Skeletal muscle satellite cell (primary cell): Measurements from ENCODE around the gene KRT32.

ENCODE experiments used
- H3K27me3 ChIP-seq: 2 replicates; pipeline ENCODE4 v1.7.0; 2013; ENCODE audit warnings: low read length; ENCODE audit not compliant: control insufficient read depth, insufficient read depth
- H3K36me3 ChIP-seq: 2 replicates; pipeline ENCODE4 v1.7.0; 2013; ENCODE audit warnings: mild to moderate bottlenecking, control low read depth, low read length; ENCODE audit not compliant: insufficient read depth
- H3K4me1 ChIP-seq: 2 replicates; pipeline ENCODE4 v1.7.0; 2013; ENCODE audit warnings: low read length; ENCODE audit not compliant: control insufficient read depth, insufficient read depth
- H3K4me2 ChIP-seq: 2 replicates; pipeline ENCODE4 v1.7.0; 2013; ENCODE audit warnings: mild to moderate bottlenecking, low read length
- H3K4me3 ChIP-seq: 2 replicates; pipeline ENCODE4 v1.7.0; 2013; ENCODE audit warnings: low read length
- H3K9ac ChIP-seq: 2 replicates; pipeline ENCODE4 v1.7.0; 2013; ENCODE audit warnings: mild to moderate bottlenecking, low read depth, low read length, moderate library complexity
- H3K9me3 ChIP-seq: replicated peaks from 2 replicates; pipeline ENCODE4 v1.7.0; 2013; ENCODE audit warnings: mild to moderate bottlenecking, control low read depth, low read length

The KRT32 gene

GRCh38 chr17:41455236-41455635 is 11.9 kb downstream of the KRT32 start:
- Histone ChIP-seq H3K27me3 (peaks cover 26% of the 10 kb centered on the region), H3K36me3 (no peaks in the 10 kb centered on the region), H3K4me2 (peak overlapping the region; percentile 6)

DNA sequence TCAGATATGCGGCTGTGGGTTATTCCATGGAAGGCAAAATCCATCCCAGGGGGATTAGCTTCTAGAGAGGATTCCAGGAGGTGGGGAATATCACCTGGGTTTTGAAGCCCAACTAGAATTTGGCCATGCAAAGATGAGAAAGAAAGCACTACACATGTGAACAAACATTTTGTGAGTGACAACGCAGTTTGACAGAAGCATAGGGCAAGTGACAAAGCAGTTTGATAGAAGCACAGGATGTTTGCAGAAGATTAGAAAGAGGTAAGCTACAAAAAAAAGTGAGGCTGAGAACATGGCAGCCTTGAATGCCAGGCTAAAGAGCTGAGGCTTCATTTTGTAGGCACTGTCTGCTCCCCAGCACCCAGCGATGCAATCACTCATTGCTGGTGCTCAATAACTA is 14.1 kb downstream of the KRT32 start:
- Histone ChIP-seq H3K36me3 (no peaks in the 10 kb centered on the region), H3K27me3 (peaks cover 16% of the 10 kb centered on the region), H3K9ac (no peak overlapping the region), H3K4me2 (no peak overlapping the region), H3K4me3 (no peak overlapping the region), H3K4me1 (peaks cover 10% of the 10 kb centered on the region), H3K9me3 (peaks cover 4% of the 10 kb centered on the region)

More at GRCh38 chr17:41455236-41455635, 11.9 kb downstream of the KRT32 start:
- Histone ChIP-seq H3K9ac (no peak overlapping the region), H3K4me3 (no peak overlapping the region), H3K4me1 (peaks cover 10% of the 10 kb centered on the region), H3K9me3 (peaks cover 4% of the 10 kb centered on the region)

DNA sequence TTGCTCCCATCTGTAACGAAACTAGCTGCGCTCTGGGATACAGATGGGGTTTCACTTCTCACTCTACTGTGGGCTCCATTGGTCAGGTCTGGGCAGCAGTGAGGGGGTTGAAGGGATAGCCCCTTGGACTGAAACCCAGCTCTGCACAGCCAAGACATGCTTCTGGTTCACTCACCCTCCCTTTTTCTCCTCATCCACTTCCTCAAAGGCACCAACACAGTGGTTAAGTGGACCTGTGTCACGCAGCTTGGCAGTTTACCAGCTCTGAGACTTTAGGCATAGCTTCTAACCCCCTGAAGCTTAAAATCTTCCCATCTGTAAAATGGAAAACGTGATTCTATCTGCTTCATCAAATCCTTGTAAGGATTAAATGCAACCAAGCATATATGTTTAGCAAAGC is 14.9 kb downstream of the KRT32 start:
- Histone ChIP-seq H3K9ac (no peak overlapping the region), H3K4me3 (no peak overlapping the region), H3K9me3 (peaks cover 4% of the 10 kb centered on the region), H3K36me3 (no peaks in the 10 kb centered on the region), H3K4me1 (peaks cover 11% of the 10 kb centered on the region), H3K4me2 (no peak overlapping the region), H3K27me3 (peaks cover 8% of the 10 kb centered on the region)

GRCh38 chr17:41451154-41451728 is 15.9 kb downstream of the KRT32 start:
- Histone ChIP-seq H3K9me3 (peaks cover 4% of the 10 kb centered on the region), H3K4me2 (no peak overlapping the region), H3K4me1 (peaks cover 21% of the 10 kb centered on the region), H3K9ac (no peak overlapping the region), H3K4me3 (no peak overlapping the region), H3K27me3 (no peaks in the 10 kb centered on the region), H3K36me3 (no peaks in the 10 kb centered on the region)

- peaks cover 4% of the 10 kb centered on the region for H3K9me3 ChIP-seq
- H3K9ac ChIP-seq = no peak overlapping the region
- H3K4me1 ChIP-seq = peaks cover 11% of the 10 kb centered on the region
- no peak overlapping the region for H3K4me2 ChIP-seq
- peaks cover 5% of the 10 kb centered on the region for H3K27me3 ChIP-seq
- H3K4me3 ChIP-seq = no peak overlapping the region
- no peaks in the 10 kb centered on the region for H3K36me3 ChIP-seq
These were observed 18.2 kb downstream of the KRT32 start for GRCh38 chr17:41449008-41449407.

GRCh38 chr17:41448506-41448905 is 18.7 kb downstream of the KRT32 start:
- Histone ChIP-seq H3K4me2 (no peak overlapping the region), H3K27me3 (peaks cover 5% of the 10 kb centered on the region), H3K36me3 (no peaks in the 10 kb centered on the region), H3K4me3 (no peak overlapping the region), H3K9me3 (peaks cover 4% of the 10 kb centered on the region), H3K9ac (no peak overlapping the region), H3K4me1 (peaks cover 11% of the 10 kb centered on the region)

GRCh38 chr17:41446806-41447205 is 20.4 kb downstream of the KRT32 start:
- Histone ChIP-seq H3K9me3 (peaks cover 4% of the 10 kb centered on the region), H3K4me1 (peaks cover 11% of the 10 kb centered on the region), H3K4me3 (no peak overlapping the region), H3K36me3 (no peaks in the 10 kb centered on the region), H3K27me3 (peaks cover 8% of the 10 kb centered on the region), H3K9ac (no peak overlapping the region), H3K4me2 (no peak overlapping the region)

- Histone ChIP-seq H3K36me3 (no peaks in the 10 kb centered on the region), H3K9ac (no peak overlapping the region), H3K4me3 (no peak overlapping the region), H3K4me2 (no peak overlapping the region), H3K4me1 (peaks cover 11% of the 10 kb centered on the region), H3K9me3 (no peaks in the 10 kb centered on the region), H3K27me3 (peaks cover 13% of the 10 kb centered on the region)
These were observed 22.5 kb downstream of the KRT32 start for GRCh38 chr17:41444640-41445039.

GRCh38 chr17:41444186-41444585 is 23.0 kb downstream of the KRT32 start:
- Histone ChIP-seq H3K9me3 (no peaks in the 10 kb centered on the region), H3K4me3 (no peak overlapping the region), H3K27me3 (peaks cover 13% of the 10 kb centered on the region), H3K9ac (no peak overlapping the region), H3K4me2 (no peak overlapping the region), H3K36me3 (no peaks in the 10 kb centered on the region), H3K4me1 (peaks cover 11% of the 10 kb centered on the region)

DNA sequence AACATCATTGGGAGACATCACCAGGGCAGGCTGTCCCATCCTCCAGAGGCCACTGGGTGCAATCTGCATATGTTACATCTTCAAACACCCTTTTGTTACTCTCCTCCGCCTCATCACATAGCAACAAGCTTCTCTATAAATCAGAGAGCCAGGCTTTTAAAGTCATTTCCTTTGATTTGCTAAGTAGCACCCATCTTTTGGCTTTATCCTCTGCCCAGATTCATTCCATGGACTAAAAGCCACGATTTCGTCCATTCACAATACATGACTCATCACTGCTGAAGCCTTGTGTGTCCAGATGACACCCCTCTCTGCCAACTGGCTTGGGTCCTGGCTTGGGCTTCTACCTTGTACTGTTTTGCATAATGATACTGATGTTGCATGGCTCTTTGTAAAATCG is 24.4 kb downstream of the KRT32 start:
- peaks cover 11% of the 10 kb centered on the region for H3K4me1 ChIP-seq
- no peak overlapping the region for H3K9ac ChIP-seq
- no peak overlapping the region for H3K4me2 ChIP-seq
- no peak overlapping the region for H3K4me3 ChIP-seq
- H3K36me3 ChIP-seq = no peaks in the 10 kb centered on the region
- H3K27me3 ChIP-seq = peaks cover 16% of the 10 kb centered on the region
- no peaks in the 10 kb centered on the region for H3K9me3 ChIP-seq

DNA sequence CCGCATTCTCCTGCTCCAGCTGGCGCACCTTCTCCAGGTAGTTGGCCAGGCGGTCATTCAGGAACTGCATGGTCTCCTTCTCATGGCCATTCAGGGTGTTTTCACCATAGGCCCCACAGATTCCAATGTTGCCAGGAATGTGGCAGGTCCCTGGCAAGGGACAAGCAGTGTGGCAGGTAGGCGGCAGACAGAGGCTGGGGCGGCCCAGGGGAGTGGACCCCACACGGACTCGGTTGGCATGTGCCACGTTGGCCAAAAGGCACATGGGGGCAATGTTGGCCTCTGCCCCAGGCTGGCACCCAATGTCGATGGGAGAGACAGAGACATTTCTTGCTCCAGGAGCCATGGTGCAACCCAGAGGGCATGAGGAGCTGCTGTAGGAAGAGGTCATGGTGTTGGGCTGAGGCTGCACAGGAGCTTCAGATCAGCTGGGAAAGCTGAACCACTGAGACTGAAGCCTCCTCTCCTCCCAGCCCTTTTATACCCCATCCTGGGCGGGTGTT is 26.6 kb downstream of the KRT32 start, which contains the start of gene KRT38:
Gene KRT38, minus strand, starts transcription at position 453 of the 503 bp plus-strand sequence. Its CDS starts 62 bp downstream, at position 391.
- Histone ChIP-seq H3K9me3 (no peaks in the 10 kb centered on the region), H3K27me3 (peaks cover 19% of the 10 kb centered on the region), H3K36me3 (no peaks in the 10 kb centered on the region), H3K4me2 (no peak within 1 kb of the TSS), H3K4me3 (no peak within 1 kb of the TSS), H3K9ac (no peak within 1 kb of the TSS), H3K4me1 (no peaks in the 10 kb centered on the region)

GRCh38 chr17:41439375-41439774 is 27.8 kb downstream of the KRT32 start:
- Histone ChIP-seq H3K27me3 (peaks cover 18% of the 10 kb centered on the region), H3K36me3 (no peaks in the 10 kb centered on the region)

More at GRCh38 chr17:41439375-41439774, 27.8 kb downstream of the KRT32 start:
- no peaks in the 10 kb centered on the region for H3K4me1 ChIP-seq
- no peak overlapping the region for H3K4me2 ChIP-seq
- H3K9ac ChIP-seq = no peak overlapping the region
- no peaks in the 10 kb centered on the region for H3K9me3 ChIP-seq
- no peak overlapping the region for H3K4me3 ChIP-seq
